HG02610 (cell line): ENCODE data around the gene COL6A2.
"Not testable (repeated sequence)": the region's sequence is repeated elsewhere in the genome, so short reads cannot be mapped to it uniquely, and the experiment has no call there.

ENCODE experiments used
- ATAC-seq: cut with Tn5 transposase; IDR thresholded peaks from one replicate; pipeline ENCODE4 v1.9.1; 2021; ENCODE audit warnings: mild to moderate bottlenecking, moderate library complexity; ENCODE audit not compliant: unreplicated experiment

COL6A2 gene

DNA sequence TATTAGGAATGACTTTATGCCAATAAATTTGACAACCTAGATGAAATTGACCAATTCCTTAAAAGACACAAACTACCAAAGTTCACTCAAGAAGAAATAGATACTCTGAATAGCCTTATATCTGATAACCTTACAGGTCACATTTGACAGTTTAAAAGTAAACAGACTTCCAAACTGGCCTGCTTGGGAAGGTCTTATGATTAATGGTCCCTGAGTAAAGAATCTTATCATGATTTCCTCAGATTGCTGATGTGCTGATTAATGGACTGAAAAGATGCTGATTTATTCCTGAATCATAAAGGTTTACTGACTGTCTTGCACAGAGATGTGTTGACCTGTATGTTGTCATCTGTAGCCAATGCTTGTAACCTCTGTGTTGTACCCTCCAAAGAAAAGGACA, 67.2 kb downstream of the COL6A2 start:
- no peak for ATAC-seq

DNA sequence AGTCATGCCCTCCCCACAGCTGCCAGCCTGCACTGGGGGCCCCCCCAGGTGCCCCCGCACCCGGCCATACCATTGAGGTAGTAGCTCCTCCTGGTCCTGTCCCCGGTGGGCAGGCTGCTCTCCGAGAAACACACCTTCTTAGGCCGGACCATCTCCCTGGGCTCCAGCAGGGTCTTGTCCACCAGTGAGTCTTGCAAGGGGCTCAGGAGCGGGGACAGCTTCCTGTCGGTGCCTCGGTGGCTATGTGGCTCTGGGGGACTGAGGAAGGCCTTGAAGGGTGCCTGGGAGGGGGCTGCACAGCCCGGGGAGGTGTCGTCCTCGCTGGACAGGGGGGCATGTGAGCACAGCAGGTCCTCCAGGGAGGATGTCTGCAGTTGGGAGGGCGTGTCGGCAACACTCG, 70.3 kb downstream of the COL6A2 start:
- ATAC-seq, result no peak

DNA sequence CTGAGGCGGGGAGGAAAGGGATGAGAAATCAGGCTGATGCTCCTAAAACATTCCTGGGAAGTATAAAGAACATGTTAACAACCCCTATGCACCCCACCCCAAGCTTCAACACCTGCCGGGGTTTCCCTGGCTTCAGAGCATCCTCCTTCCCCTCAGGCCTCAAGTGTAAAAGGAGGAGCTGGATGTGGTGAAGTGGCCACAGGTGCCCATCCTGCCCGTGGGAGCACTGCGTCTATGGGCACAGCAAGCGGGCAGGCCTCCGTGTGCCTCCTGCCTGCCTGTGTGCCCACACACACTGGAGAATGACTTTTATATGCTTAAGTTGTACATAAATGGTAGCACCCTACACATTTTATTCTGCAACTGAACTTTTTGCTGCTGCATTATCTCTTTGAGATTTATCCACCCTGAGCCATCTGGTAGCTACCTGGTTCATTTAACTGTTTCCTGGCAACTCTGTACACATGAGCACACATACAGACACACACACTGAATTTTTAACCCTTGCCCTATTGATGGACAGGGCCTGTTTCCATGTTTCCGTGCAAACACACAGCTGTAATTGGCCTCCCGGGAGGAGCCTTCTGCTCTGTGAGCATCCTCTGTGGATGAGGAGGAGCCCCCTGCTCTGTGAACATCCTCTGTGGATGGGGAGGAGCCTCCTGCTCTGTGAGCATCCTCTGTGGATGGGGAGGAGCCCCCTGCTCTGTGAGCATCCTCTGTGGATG, 70.9 kb downstream of the COL6A2 start:
- ATAC-seq, result no peak

DNA sequence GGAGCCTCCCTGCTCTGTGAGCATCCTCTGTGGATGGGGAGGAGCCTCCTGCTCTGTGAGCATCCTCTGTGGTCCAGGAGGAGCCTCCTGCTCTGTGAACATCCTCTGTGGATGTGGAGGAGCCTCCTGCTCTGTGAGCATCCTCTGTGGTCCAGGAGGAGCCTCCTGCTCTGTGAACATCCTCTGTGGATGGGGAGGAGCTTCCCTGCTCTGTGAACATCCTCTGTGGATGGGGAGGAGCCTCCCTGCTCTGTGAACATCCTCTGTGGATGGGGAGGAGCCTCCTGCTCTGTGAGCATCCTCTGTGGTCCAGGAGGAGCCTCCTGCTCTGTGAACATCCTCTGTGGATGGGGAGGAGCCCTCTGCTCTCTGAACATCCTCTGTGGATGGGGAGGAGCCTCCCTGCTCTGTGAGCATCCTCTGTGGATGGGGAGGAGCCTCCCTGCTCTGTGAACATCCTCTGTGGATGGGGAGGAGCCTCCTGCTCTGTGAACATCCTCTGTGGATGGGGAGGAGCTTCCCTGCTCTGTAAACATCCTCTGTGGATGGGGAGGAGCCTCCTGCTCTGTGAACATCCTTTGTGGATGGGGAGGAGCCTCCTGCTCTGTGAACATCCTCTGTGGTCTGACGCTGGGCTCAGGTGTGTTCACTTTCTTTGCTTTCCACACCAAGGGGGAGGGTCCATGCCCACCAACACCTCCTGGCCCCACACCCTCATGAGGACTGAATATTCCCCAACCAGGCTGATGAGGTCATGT, 72.7 kb downstream of the COL6A2 start:
- not testable (repeated sequence) for ATAC-seq

DNA sequence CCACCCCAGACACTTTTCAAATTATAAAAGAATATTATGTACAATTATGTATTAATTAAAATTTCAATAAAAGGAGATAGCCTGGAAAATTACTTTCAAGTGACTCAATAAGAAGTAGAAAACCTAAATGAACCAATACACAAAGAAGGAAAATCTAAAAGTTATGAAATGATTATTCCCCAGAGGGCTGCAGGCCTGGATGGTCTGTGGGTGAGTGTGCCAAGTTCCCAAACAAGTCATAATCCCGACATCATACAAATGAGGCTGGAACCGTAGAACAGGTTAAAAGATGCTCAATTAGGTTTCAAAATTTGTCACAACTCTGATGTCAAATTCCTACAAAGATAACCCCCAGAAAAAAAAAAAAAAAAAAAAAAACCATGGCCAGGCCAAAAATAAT, 73.7 kb downstream of the COL6A2 start:
- no peak for ATAC-seq

DNA sequence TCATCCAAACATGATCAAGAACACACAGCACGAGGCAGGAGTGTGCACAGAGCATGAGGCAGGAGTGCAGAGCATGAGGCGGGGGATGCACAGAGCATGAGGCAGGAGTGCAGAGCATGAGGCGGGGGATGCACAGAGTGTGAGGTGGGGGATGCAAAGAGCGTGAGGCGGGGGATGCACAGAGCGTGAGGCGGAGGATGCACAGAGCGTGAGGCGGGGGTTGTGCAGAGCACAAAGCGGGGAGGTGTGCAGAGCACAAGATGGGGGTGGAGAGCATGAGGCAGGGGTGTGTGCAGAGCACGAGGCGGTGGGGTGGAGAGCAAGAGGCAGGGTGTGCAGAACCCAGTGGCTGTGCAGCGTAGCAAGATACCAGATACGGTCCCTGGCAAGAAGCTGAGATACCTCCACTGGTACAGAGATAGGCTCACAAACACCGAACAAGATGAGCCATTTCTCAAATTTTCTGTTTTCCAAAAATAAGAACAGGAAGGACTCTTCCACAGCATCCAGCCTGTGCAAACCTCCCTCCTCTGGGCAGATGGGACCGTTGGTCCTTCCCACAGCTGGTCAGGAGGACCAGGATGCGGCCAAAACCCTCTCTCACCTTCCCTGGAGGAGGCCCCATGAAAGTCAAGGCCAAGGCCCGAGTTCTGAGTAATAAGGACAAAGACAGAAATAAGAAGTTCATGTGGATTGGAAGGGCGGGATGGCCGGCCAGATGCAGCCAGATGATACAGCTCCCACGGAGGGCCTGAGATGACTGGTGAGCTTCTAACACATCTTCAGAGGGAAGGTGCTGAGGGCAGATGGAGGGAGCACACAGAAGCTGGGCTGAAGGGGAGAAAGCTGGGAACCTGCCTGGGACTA, 74.3 kb downstream of the COL6A2 start:
- no peak for ATAC-seq

DNA sequence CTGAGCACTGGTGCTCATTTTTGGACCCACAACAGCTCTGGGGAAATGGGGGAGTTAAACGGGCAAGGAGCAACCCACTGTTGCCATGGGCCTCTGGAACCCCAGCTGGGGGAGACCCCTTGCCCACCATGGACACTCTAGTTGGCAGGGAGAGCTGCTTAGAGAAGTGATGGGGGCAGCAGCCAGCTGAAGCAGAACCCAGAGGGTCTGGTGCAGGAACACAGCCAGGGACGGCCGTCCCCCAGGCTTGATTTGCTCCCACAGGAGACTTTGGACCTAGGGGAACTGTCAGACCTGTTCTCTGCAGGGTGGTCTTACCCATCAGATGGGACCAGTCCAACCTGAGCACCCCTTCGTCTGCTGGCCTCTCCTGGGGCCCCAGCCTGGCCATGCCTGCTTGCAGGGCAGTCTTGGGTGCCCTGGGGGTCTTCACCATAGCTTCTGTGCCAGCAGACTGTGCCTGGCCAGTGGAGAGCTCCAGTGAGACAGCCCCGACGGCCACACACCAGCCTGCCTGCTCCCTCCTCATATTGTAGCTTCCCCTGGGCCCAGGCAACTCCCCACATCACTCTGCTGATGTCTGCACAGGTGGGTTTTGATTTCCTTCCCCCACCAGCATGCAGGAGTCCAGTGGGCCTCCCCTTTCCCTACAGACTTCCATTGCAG, 75.1 kb downstream of the COL6A2 start:
- ATAC-seq, result no peak

DNA sequence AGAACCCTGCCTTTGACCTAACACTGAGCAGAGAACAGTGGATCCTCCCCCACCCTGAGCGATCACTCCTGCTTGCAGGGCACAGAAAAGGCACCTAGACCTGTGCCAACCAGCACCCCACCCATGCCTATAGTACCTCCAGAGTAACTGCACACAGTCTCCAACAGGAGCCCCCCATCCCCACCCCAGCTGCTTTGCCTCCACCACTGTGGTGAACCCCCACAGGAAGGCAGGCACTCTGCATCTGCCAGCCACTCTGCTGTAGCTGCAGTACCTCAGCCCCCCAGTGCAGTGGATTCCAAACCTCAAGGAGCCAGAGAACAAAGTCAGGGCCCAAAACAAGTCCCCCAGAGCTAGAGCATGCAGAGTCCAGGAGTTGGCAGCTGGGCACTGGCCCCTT, 75.7 kb downstream of the COL6A2 start:
- no peak for ATAC-seq

DNA sequence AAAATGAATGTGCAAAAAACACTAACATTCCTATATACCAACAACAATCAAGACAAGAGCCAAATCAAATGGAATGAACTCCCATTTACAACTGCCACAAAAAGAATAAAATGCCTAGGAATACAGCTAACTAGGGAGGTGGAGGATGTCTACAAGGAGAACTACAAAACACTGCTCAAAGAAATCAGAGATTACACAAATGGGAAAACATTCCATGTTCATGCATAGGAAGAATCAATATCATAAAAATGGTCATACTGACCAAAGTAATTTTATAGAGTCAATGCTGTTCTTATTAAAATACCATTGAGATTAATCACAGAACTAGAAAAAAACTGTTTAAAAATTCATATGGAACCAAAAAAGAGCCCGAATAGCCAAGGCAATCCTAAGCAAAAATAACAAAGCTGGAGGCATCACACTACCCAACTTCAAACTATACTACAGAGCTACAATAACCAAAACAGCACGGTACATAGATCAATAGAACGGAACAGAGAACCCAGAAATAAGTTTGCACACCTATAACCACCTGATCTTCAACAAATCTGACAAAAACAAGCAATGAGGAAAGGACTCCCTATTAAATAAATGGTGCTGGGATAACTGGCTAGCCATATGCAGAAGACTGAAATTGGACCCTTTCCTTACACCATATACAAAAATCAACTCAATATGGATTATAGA, 78.7 kb downstream of the COL6A2 start:
- not testable (repeated sequence) for ATAC-seq

DNA sequence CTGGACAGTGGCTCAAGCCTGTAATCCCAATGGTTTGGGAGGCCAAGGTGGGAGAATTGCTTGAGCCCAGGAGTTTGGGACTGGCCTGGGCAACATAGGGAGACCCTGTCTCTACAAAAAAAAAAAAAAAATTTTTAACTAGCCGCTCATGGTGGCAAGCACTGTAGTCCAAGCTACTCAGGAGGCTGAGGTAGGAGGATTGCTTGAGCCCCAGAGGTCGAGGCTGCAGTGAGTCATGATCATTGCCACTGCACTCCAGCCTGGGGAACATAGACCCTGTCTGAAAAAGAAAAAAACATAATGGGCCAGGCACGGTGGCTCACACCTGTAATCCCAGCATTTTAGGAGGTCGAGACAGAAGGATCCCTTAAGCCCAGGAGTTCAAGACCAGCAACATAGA, 81.0 kb downstream of the COL6A2 start:
- no peak for ATAC-seq
